Kidney (tissue), 14 donors: ENCODE measurements around the gene ORAI2. TPM values are rescaled to one million over a fixed set of nuclear protein-coding genes. Genes with fewer than 3 reads are reported as not detected.
A peak's percentile ranks its signal among the peaks of the same experiment; 100 is the strongest.

Source experiments
- DNase-seq, 5 donors: peaks; one replicate each; pipeline ENCODE4 v3.0.0-alpha.2; 2013 to 2020
- FAIRE-seq: peaks from 2 replicates; lab custom pipeline; 2012; peaks lifted over from hg19 to GRCh38; lab: Jason Lieb, UNC
- H3K27ac ChIP-seq, 2 donors: one replicate each; pipeline ENCODE4 v1.7.0; 2013; ENCODE audit warnings: low read depth in 2 of 2, low read length in 2 of 2, inconsistent platforms in 1 of 2
- H3K27me3 ChIP-seq: one replicate; pipeline ENCODE4 v1.7.1; 2013; ENCODE audit warnings: low read length, inconsistent platforms; ENCODE audit not compliant: control insufficient read depth, insufficient read depth
- H3K36me3 ChIP-seq, 3 donors: one replicate each; pipeline versions ENCODE4 v1.7.0 to v1.7.1; 2013; ENCODE audit warnings: low read length in 3 of 3, control low read depth in 1 of 3, inconsistent platforms in 1 of 3; ENCODE audit not compliant: insufficient read depth in 3 of 3, control insufficient read depth in 2 of 3
- H3K4me1 ChIP-seq, 3 donors: one replicate each; pipeline versions ENCODE4 v1.7.0 to v1.7.1; 2013; ENCODE audit warnings: low read length in 3 of 3, inconsistent platforms in 1 of 3, low read depth in 1 of 3; ENCODE audit not compliant: control insufficient read depth in 2 of 3, insufficient read depth in 2 of 3
- H3K4me3 ChIP-seq, 3 donors: one replicate each; pipeline versions ENCODE4 v1.7.0 to v1.8.1; 2013; ENCODE audit warnings: low read length in 3 of 3, control low read depth in 1 of 3, inconsistent platforms in 1 of 3
- H3K9ac ChIP-seq, 3 donors: one replicate each; pipeline versions ENCODE4 v1.7.0 to v1.7.1; 2013; ENCODE audit warnings: low read length in 3 of 3, control low read depth in 1 of 3, inconsistent platforms in 1 of 3
- H3K9me3 ChIP-seq, 3 donors: one replicate each; pipeline versions ENCODE4 v1.7.0 to v1.7.1; 2013; ENCODE audit warnings: low read length in 3 of 3, control low read depth in 1 of 3, inconsistent platforms in 1 of 3; ENCODE audit not compliant: control insufficient read depth in 2 of 3, insufficient read depth in 1 of 3
- intact Hi-C: fragments of 100-400 bp; cut with DNase I; formaldehyde crosslinking; loops from one replicate; pipeline ENCODE4 v1.11.1; 2022
- polyA plus RNA-seq: library from polyadenylated mRNA; stranded (reverse); fragments of 350-450 nt; fragmentation: Illumina TruSeq; extraction: RNeasy Lipid Tissue Mini Kit (QIAGEN cat#74804); gene quantifications from one replicate; pipeline ENCODE4 v1.2.3, GENCODE V29; 2014; ENCODE audit warnings: low read depth, low replicate concordance; ENCODE audit not compliant: insufficient read depth
- total RNA-seq: library from RNA; stranded (reverse); fragmentation: NEBNext Ultra II Directional; extraction: Animal tissue kit (Norgen Biotek cat#: 25700); gene quantifications from one replicate; pipeline ENCODE4 v1.2.1, GENCODE V29; 2021
- TF ChIP-seq, protein P1 (sequence below): IDR thresholded peaks from 3 replicates; pipeline ENCODE4 v1.5.1; 2012; ENCODE audit warnings: mild to moderate bottlenecking, moderate library complexity, borderline replicate concordance; ENCODE audit not compliant: insufficient read depth; ENCODE audit errors: extremely low read depth
- donor health status: control.
- donor health status: control.
- donor health status: control.
- donor health status: control.
- donor health status: control.
- donor health status: DM: yes; HTN: yes; CAD: no.
- donor health status: Normal renal cell carcinoma (clear cell type).

The ORAI2 gene
- total and polyA plus RNA-seq, 2 donors from 2014 or later = 13.8 to 45.6 TPM

DNA sequence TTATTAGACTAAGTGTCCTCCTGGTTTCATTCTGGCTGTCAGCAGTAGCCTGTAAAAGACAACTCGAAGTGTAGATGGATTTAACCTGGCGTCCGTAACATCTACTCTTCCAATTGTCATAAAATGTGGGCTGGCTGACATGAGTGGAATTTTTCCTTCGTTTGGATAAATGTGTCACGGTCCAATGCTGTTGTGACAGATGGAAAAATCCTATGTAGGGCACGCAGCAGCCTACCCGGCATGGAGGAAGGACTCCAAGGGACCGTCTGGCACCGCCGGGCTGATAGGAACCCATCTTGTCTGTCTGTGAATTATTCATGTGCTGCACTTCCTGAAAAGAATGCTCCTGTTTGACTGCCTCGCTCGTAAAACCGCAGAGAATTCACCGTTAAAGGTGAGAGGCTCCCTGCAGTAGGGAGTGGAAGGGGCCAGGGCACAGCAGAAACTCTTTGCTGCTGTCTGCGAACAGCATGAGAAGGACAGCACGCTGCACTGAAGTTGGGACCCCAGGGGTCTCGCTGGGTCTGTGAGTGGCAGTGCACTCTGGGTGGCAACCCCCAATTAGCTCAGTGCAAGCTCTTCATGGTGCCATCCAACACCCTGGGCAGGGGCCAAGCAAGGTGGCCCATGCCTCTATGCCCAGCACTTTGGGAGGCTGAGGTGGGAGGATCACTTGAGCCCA lies 1.6 kb upstream of the ORAI2 start:
- peak in 4 of 5 donors; percentile 48 to 75 (median 61) for DNase-seq
- Histone ChIP-seq H3K9ac (peak overlapping the region in 1 of 3 donors; percentile 42), H3K36me3 (no peaks in the 10 kb centered on the region), H3K27me3 (no peaks in the 10 kb centered on the region), H3K9me3 (no peaks in the 10 kb centered on the region), H3K4me3 (no peak overlapping the region), H3K27ac (peak overlapping the region in 1 of 2 donors; percentile 77), H3K4me1 (peaks cover 0 to 14% (median 7%) of the 10 kb centered on the region in 3 donors)
- TF ChIP-seq, protein P1, sequence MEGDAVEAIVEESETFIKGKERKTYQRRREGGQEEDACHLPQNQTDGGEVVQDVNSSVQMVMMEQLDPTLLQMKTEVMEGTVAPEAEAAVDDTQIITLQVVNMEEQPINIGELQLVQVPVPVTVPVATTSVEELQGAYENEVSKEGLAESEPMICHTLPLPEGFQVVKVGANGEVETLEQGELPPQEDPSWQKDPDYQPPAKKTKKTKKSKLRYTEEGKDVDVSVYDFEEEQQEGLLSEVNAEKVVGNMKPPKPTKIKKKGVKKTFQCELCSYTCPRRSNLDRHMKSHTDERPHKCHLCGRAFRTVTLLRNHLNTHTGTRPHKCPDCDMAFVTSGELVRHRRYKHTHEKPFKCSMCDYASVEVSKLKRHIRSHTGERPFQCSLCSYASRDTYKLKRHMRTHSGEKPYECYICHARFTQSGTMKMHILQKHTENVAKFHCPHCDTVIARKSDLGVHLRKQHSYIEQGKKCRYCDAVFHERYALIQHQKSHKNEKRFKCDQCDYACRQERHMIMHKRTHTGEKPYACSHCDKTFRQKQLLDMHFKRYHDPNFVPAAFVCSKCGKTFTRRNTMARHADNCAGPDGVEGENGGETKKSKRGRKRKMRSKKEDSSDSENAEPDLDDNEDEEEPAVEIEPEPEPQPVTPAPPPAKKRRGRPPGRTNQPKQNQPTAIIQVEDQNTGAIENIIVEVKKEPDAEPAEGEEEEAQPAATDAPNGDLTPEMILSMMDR = no peak
- FAIRE-seq = no peak
- intact Hi-C loops = no loop called here

DNA sequence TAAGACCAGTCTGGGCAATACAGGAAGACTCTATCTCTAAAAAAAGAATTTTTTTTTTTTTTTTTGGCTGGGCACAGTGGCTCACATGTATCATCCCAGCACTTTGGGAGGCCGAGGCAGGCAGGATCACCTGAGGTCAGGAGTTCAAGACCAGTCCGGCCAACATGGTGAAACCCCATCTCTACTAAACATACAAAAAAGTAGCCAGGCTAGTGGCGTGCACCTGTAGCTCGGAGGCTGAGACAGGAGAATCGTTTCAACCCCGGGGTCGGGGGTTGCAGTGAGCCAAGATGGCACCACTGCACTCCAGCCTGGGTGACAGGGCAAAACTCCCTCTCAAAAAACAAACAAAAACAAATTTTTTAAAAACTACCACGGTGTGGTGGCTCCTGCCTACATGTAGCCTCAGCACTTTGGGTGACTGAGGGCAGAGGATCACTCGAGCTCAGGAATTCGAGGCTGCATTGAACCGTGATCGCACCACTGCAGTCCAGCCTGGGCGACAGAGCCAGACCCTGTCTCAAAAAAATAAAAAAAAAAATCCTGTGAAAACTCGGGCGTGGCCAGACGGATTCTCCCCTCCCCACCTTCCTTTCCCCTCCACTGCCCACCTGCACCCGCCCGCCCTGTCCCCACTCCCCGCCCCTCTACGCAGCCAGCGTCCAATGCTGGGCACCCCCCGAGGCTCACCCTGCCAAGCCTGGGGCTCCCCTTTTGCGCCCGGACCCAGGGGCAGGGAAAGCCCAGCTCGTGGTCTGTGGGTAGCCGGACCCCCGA lies 745 bp upstream of the ORAI2 start:
- Histone ChIP-seq H3K36me3 (no peaks in the 10 kb centered on the region), H3K9me3 (no peaks in the 10 kb centered on the region), H3K4me1 (peaks cover 0 to 14% (median 7%) of the 10 kb centered on the region in 3 donors), H3K4me3 (peak overlapping the region in 2 of 3 donors; percentile 6 to 51), H3K9ac (peak overlapping the region in 1 of 3 donors; percentile 34), H3K27me3 (no peaks in the 10 kb centered on the region), H3K27ac (peak overlapping the region; percentile 60 to 91)
- FAIRE-seq (no peak), DNase-seq (peak in 4 of 5 donors; percentile 53 to 69 (median 64))
- intact Hi-C loops = no loop called here
- TF ChIP-seq, protein P1 = no peak

DNA sequence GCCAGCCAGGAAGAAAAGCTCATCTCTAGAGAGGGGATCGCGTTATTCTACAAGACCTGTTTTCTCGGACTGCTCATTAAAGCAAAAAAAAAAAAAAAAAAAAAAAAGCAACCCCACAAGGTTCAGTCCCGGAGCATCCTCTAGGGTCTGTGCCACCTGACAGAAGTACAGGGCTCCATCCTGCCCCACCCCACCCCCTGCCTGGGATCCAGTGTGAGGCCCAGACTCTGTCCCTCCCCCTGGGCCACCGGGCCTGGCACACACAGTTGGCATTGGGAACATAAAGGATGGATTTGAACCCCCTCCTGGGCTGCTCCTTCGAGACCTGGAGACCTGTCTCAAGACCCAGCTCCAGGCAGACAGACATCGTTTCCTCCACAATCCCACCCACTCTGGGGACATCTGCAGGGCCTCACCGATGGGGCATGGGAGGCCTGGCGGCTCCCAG lies 688 bp downstream of the ORAI2 start:
- peak in 1 of 5 donors; percentile 73 for DNase-seq
- H3K9ac ChIP-seq = peak overlapping the region; percentile 2 to 71 (median 18)
- TF ChIP-seq, protein P1 = no peak
- H3K9me3 ChIP-seq = no peaks in the 10 kb centered on the region
- H3K4me3 ChIP-seq = peak overlapping the region; percentile 24 to 68 (median 53)
- peaks cover 0 to 14% (median 7%) of the 10 kb centered on the region in 3 donors for H3K4me1 ChIP-seq
- no peak for FAIRE-seq
- H3K27me3 ChIP-seq = no peaks in the 10 kb centered on the region
- H3K36me3 ChIP-seq = no peaks in the 10 kb centered on the region
- intact Hi-C loops = no loop called here
- peak overlapping the region; percentile 26 to 71 for H3K27ac ChIP-seq
